Right hindlimb (tissue), 1 donor: Measurements from ENCODE around the gene FXYD5.

ENCODE experiments used
- DNase-seq: peaks from one replicate; pipeline ENCODE4 v3.0.0-alpha.2; 2018

Gene FXYD5

GRCh38 chr19:35157431-35157830 lies 2.9 kb downstream of the FXYD5 start:
- DNase-seq: no peak

- DNase-seq: no peak
Observed at GRCh38 chr19:35159606-35160005, 5.1 kb downstream of the FXYD5 start.

GRCh38 chr19:35160629-35161433 lies 6.3 kb downstream of the FXYD5 start:
- no peak for DNase-seq

GRCh38 chr19:35161434-35161743 lies 6.9 kb downstream of the FXYD5 start:
- DNase-seq: no peak

GRCh38 chr19:35162471-35163326 lies 8.2 kb downstream of the FXYD5 start:
- DNase-seq: no peak

GRCh38 chr19:35164418-35164817 lies 9.9 kb downstream of the FXYD5 start:
- no peak for DNase-seq

GRCh38 chr19:35165200-35166058 lies 10.9 kb downstream of the FXYD5 start:
- DNase-seq: no peak

GRCh38 chr19:35166100-35167063 lies 11.8 kb downstream of the FXYD5 start:
- DNase-seq: no peak

GRCh38 chr19:35167251-35168119 lies 12.9 kb downstream of the FXYD5 start:
- no peak for DNase-seq

GRCh38 chr19:35168196-35168595 lies 13.7 kb downstream of the FXYD5 start:
- DNase-seq: no peak

- no peak for DNase-seq
Observed at GRCh38 chr19:35169221-35169995, 14.9 kb downstream of the FXYD5 start.

- DNase-seq: no peak
Observed at GRCh38 chr19:35170359-35171061, 16.0 kb downstream of the FXYD5 start.

- no peak for DNase-seq
Observed at GRCh38 chr19:35171730-35172129, 17.2 kb downstream of the FXYD5 start.

- DNase-seq: no peak
Observed at GRCh38 chr19:35174226-35174625, 19.7 kb downstream of the FXYD5 start.

GRCh38 chr19:35176181-35176570 lies 21.6 kb downstream of the FXYD5 start:
- no peak for DNase-seq

- no peak for DNase-seq
Observed at GRCh38 chr19:35177377-35178274, 23.1 kb downstream of the FXYD5 start.

- no peak for DNase-seq
Observed at GRCh38 chr19:35178701-35179100, 24.2 kb downstream of the FXYD5 start.

- no peak for DNase-seq
Observed at GRCh38 chr19:35179830-35180229, 25.3 kb downstream of the FXYD5 start.
